Right lobe of liver (tissue), 4 donors: ENCODE data around the gene TEX19.
A peak's percentile ranks its signal among the peaks of the same experiment; 100 is the strongest.

Experiments used
- CTCF ChIP-seq, 4 donors: fragments of 200-600 bp in 3 of 4; fragments of 450-650 bp in 1 of 4; IDR thresholded peaks; one replicate each; pipeline versions ENCODE4 v1.5.1 to v1.8.0; 2016 to 2022; ENCODE audit warnings: antibody characterized with exemption in 4 of 4, mild to moderate bottlenecking in 2 of 4
- POLR2A ChIP-seq: fragments of 450-650 bp; IDR thresholded peaks from one replicate; pipeline ENCODE4 v1.6.1; 2017; ENCODE audit warnings: antibody characterized with exemption, mild to moderate bottlenecking
- donor health status: DM: no; HTN: no; CAD: no.
- donor health status: DM: no; HTN: no; CAD: no.
- donor health status: DM: no; HTN: yes; CAD: no.

DNA sequence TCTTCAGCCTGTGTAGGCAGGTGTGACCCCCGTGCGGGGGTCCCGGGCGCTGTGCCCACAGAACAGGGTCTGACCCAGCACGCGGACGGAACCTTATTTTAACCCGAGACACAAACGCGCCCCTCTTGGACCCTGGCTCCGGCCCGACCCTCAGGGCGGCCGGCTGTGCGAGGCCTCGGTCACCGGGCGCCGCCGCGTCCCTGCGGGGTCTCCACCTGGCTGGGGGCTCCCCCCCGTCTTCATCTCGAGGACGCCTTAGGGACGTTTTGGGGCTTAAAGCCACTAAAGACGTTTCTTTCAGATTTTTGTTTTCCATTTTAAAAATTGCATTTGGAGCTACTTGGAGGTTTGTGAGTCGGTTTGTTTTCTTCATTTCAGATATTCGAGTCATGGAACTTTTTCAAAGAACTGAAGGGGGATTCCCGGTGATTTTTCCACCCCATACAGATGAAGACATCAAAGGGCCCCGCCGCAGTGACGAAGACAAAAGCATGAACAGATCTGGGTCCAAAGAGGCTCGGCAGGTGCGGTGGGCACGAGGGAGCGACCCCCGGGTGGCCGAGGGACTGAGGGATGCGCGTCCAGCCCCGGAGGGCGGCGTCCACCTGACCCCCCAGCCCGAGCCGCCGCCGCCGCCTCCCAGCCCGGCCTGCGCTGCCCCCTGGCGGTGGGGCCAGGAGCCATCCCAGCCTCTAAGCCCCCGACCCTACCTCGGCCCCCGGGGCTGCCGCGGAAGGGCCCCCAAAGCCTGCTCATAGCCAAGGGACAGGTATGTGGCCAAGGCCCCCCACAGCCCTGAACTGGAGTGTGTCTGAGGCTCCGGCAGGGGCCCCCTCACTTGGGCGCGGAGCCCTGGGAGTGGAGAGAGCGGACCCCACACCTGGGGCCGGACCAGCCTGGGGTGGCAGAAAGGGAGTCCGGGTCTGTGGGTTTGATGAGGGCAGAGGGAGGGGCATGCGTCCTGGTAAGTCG is 37.8 kb upstream of the TEX19 start:
- TF ChIP-seq POLR2A, result no peak
- peak; percentile 80 to 94 (median 88) for TF ChIP-seq CTCF (IDR thresholded peaks at IDR 0.05)
